ENCODE results near the gene COA8. TPM values are rescaled to one million over a fixed set of nuclear protein-coding genes. Genes with fewer than 3 reads are reported as not detected.

The COA8 gene
- total RNA-seq, 1 experiment from 2014 or later, result 42.8 TPM

DNA sequence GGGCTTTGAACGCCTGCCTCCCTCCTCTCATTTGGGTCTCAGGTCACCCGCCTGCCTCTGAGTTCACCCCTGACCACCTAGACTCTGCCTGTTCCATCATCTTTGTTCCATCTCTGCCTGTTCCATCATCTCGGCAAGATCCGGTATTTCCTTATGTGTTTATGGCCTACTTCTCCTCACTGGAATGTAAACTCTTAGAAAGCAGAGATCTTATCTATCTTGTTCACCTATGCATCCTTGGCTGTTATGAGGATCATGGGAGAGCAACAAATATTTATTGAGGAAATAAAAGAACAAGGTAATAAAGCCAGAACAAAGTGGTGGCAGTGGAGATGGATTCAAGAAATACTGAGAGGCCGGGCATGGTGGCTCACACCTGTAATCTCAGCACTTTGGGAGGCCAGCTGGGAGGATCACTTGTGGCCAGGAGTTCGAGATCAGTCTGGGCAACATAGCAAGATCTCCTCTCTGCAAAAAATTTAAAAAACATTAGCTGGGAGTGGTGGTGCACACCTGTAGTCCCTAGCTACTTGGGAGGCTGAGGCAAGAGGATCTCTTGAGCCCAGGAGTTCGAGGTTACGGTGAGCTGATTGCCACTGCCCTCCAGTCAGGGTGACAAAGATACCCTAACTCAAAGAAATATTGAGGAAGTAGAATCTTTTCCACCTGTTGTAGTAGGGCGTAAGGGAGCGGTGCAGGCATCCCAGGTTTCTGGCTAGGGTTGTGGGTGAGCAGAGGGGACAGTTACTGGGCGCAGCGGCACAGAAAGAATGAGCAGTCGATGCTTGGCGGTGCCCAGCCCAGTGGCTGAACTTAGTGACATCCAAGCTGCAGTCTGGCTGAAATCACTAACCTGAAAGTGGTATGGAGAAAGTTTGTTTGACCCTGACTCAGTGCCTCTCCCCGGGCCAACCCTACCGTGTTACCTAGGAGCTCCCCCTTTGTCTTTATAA is 64.6 kb downstream of the COA8 start:
- in situ Hi-C loops (cut with HindIII; ENCODE audit: low pct_unique_long_range_greater_than_20kb, low sequenced_read_pairs), result no loop called here
- no peak for DNase-seq (ENCODE audit: low read depth)

DNA sequence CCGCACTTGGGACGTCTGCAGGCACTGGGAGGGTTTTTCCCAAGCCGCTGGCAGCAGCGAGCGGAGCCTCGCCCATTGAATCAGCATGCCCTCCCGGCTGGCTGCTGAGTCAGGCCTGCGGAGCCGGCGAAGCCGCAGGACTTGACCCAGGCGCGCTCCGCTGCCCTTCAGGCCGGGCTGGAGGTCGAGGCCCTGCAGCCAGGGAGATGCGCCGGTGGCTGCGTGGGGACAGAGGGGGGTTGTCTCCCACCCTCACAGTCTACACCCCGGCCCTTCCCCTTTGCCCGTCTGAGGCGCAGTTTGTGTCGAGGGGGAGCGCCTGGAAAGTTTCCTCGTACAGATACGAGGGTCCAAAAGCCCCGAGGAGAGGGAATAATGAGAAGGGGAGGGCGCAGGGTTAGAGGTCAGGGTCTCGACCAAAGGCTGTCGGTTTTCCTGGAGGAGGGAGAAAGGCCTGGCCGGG is 65.5 kb downstream of the COA8 start:
- DNase-seq (ENCODE audit: low read depth), result peak; percentile 76
- in situ Hi-C loops (cut with HindIII; ENCODE audit: low pct_unique_long_range_greater_than_20kb, low sequenced_read_pairs), result no loop called here

DNA sequence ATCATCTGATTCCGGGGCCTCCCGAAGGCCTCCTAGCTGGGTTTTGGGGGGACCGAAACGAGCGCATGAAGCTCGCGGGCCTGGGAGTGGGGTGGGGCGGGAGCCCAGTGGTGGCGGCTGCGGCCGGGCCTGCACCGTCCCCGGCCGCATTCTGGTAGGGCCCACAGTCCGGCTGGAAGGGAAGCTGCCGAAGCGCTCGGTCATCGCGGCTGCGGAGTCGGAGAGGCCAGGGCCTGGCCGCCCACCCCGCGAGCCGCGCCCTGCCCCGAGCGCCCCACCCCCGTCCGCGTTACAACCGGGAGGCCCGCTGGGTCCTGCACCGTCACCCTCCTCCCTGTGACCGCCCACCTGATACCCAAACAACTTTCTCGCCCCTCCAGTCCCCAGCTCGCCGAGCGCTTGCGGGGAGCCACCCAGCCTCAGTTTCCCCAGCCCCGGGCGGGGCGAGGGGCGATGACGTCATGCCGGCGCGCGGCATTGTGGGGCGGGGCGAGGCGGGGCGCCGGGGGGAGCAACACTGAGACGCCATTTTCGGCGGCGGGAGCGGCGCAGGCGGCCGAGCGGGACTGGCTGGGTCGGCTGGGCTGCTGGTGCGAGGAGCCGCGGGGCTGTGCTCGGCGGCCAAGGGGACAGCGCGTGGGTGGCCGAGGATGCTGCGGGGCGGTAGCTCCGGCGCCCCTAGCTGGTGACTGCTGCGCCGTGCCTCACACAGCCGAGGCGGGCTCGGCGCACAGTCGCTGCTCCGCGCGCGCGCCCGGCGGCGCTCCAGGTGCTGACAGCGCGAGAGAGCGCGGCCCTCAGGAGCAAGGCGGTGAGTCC is 66.1 kb downstream of the COA8 start, which contains the start of gene KLC1:
Gene KLC1 (plus strand): TSS at position 528 of the 819 bp plus-strand sequence. CDS start 25,354 bp downstream, outside the sequence.
- in situ Hi-C loops (cut with HindIII; ENCODE audit: low pct_unique_long_range_greater_than_20kb, low sequenced_read_pairs), result no loop called here
- DNase-seq (ENCODE audit: low read depth), result peak; percentile 67

- peak; percentile 22 for DNase-seq (ENCODE audit: low read depth)
- in situ Hi-C loops (cut with HindIII; ENCODE audit: low pct_unique_long_range_greater_than_20kb, low sequenced_read_pairs), result no loop called here
Measured at GRCh38 chr14:103629503-103630121, 66.9 kb downstream of the COA8 start.

DNA sequence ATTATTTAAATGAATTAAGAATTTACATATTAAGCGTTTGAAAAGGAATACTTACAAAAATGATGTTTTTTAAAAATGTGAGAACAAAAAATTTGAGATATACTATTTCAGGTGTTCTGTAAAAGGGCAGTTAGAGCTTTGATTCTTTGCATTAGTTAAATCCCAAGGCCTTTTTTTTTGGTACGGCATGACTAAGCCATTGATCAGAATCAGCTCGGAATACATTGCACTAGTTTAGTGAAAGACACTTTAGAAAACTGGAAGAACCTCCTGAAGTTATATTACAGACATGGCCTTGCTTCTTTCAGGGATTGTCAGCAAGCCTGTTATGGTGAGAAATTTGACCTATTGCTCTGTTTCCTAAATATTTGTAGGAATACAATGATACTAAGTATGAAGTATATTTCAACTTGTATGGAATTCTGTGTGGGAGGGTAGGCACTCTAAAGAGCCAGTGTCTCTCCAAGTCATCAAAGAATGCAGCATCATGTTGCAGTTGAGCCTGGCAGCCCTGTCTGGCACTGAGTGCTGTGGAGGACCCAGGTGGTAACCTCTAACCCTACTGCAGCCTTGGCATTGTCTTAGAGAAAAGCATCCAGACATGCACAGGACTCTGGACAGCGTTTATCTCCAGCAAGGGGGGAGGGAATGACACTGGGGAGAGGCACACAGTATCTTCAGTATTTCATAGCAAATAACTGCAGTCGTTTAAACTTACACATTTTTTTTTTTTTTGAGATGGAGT is 67.8 kb downstream of the COA8 start:
- in situ Hi-C loops (cut with HindIII; ENCODE audit: low pct_unique_long_range_greater_than_20kb, low sequenced_read_pairs), result no loop called here
- DNase-seq (ENCODE audit: low read depth), result no peak

GRCh38 chr14:103633391-103633790 is 70.6 kb downstream of the COA8 start:
- in situ Hi-C loops (cut with HindIII; ENCODE audit: low pct_unique_long_range_greater_than_20kb, low sequenced_read_pairs), result no loop called here
- DNase-seq (ENCODE audit: low read depth), result no peak

DNA sequence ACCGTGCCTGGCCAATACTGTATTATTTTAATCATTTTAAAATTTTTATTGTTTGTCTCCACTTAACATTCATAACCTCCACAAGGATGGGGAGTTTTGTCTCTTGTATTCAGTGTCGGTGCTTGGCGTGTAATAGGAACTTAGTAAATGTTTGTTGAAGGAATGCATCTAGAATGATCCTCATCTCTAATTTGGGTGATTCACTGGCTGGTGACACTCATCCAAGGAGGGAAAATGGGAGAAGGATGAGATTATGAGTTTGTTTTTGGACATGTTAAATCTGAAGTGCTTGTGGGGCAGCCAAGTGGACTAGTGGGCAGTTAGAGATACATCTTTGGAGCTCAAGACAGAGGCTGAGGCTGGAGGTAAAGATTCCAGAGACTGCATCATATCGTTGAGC is 71.4 kb downstream of the COA8 start:
- in situ Hi-C loops (cut with HindIII; ENCODE audit: low pct_unique_long_range_greater_than_20kb, low sequenced_read_pairs), result no loop called here
- no peak for DNase-seq (ENCODE audit: low read depth)

DNA sequence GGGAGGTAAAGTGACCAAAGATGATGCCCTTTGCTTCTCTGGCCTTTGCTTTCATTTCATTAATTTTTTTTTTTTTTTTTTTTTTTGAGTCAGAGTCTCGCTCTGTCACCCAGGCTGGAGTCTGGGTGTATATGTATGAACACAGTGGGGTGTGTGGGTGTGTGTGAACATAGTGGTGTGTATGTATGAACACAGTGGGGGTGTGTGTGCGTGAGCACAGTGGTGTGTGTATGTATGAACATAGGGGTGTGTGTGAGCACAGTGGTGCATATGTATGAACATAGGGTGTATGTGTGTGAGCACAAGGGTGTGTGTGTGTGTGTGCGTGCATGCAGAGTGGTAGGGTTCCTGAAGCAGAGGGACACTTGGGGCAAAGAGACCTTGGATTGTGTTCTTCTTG is 75.8 kb downstream of the COA8 start:
- in situ Hi-C loops (cut with HindIII; ENCODE audit: low pct_unique_long_range_greater_than_20kb, low sequenced_read_pairs), result no loop called here
- no peak for DNase-seq (ENCODE audit: low read depth)

Other genes starting within 250 kb of the COA8 start
- 133 and 141 TPM in 2 replicates for gene EIF5, start 228.7 kb upstream of the COA8 start, total RNA-seq (2014; rRNA removed; shearing (Covaris generic); ENCODE audit: low replicate concordance)
- gene MARK3, start 177.5 kb upstream of the COA8 start, total RNA-seq (2014; rRNA removed; shearing (Covaris generic); ENCODE audit: low replicate concordance), result 17.7 and 17.8 TPM in 2 replicates
- gene CKB, start 40.1 kb upstream of the COA8 start, total RNA-seq (2014; rRNA removed; shearing (Covaris generic); ENCODE audit: low replicate concordance), result 14.8 and 25.2 TPM in 2 replicates
- gene TRMT61A, start 33.8 kb upstream of the COA8 start, total RNA-seq (2014; rRNA removed; shearing (Covaris generic); ENCODE audit: low replicate concordance), result 14.4 and 25.3 TPM in 2 replicates
- 2.6 and 4.4 TPM in 2 replicates for gene BAG5, start 303 bp upstream of the COA8 start, total RNA-seq (2014; rRNA removed; shearing (Covaris generic); ENCODE audit: low replicate concordance)
- 55.8 and 80.3 TPM in 2 replicates for gene KLC1, start 66.3 kb downstream of the COA8 start, total RNA-seq (2014; rRNA removed; shearing (Covaris generic); ENCODE audit: low replicate concordance)
- gene XRCC3, start 152.5 kb downstream of the COA8 start, total RNA-seq (2014; rRNA removed; shearing (Covaris generic); ENCODE audit: low replicate concordance), result 32.9 and 50.0 TPM in 2 replicates
- gene ZFYVE21, start 152.8 kb downstream of the COA8 start, total RNA-seq (2014; rRNA removed; shearing (Covaris generic); ENCODE audit: low replicate concordance), result 9.7 and 12.3 TPM in 2 replicates

Measured in Caki2 (cell line).